Medulla oblongata (tissue), 1 donor: Measurements from ENCODE around the gene PCDHB16.
"Not testable (repeated sequence)": the region's sequence is repeated elsewhere in the genome, so short reads cannot be mapped to it uniquely, and the experiment has no call there.

Experiments used
- DNase-seq: peaks from one replicate; pipeline ENCODE4 v3.0.0-alpha.2; 2015; ENCODE audit errors: extremely low spot score

Gene PCDHB16

GRCh38 chr5:141182248-141182647 lies at the start of gene PCDHB16:
TSS of gene PCDHB16 (plus strand) at chr5:141182387. CDS start at chr5:141182560, 173 bp downstream.
- peak; percentile 54 for DNase-seq

GRCh38 chr5:141135030-141135717 lies 47.0 kb upstream of the PCDHB16 start, which contains the start of gene PCDHB5:
TSS of gene PCDHB5 (plus strand) at chr5:141135206. CDS start at chr5:141135435, 229 bp downstream.
- DNase-seq: peak; percentile 26

DNA sequence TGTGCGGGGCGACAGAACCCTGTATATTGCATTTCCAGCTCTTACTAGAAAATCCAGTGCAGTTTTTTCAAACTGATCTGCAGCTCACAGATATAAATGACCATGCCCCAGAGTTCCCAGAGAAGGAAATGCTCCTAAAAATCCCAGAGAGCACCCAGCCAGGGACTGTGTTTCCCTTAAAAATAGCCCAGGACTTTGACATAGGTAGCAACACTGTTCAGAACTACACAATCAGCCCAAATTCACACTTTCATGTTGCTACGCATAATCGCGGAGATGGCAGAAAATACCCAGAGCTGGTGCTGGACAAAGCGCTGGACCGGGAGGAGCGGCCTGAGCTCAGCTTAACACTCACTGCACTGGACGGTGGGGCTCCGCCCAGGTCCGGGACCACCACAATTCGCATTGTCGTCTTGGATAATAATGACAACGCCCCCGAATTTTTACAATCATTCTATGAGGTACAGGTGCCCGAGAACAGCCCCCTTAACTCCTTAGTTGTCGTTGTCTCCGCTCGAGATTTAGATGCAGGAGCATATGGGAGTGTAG lies 46.4 kb upstream of the PCDHB16 start:
- no peak for DNase-seq

GRCh38 chr5:141137346-141137745 lies 44.8 kb upstream of the PCDHB16 start:
- not testable (repeated sequence) for DNase-seq

DNA sequence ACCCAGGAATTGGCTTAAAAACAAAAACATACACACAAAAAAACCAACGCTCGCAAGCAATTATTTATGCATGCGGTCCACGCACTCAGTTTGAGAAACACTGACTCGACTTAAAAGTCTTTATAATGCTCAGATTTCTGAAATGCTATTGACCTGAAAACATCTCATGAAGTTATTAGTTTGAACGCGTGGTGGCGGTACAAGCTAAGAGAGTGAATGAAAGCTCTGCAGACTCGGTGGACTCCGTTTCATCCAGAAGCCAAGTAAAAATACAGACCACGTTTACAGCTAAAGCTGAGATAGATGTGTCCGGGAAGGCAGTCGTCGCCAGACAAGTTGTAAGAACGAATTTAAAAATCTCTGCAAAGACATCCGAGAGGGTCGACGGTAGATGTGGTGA lies 32.4 kb upstream of the PCDHB16 start, which contains the start of gene PCDHB6:
Gene PCDHB6, plus strand, starts transcription at position 246 of the 400 bp plus-strand sequence. CDS start 201 bp downstream, outside the sequence.
- DNase-seq: peak; percentile 17

- no peak for DNase-seq
Observed at GRCh38 chr5:141150224-141150992, 31.8 kb upstream of the PCDHB16 start.

- no peak for DNase-seq
Observed at GRCh38 chr5:141150993-141151325, 31.2 kb upstream of the PCDHB16 start.

DNA sequence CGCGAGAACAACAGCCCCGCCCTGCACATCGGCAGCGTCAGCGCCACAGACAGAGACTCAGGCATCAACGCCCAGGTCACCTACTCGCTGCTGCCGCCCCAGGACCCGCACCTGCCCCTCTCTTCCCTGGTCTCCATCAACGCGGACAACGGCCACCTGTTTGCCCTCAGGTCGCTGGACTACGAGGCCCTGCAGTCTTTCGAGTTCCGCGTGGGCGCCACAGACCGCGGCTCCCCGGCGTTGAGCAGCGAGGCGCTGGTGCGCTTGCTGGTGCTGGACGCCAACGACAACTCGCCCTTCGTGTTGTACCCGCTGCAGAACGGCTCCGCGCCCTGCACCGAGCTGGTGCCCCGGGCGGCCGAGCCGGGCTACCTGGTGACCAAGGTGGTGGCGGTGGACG lies 30.6 kb upstream of the PCDHB16 start:
- not testable (repeated sequence) for DNase-seq

DNA sequence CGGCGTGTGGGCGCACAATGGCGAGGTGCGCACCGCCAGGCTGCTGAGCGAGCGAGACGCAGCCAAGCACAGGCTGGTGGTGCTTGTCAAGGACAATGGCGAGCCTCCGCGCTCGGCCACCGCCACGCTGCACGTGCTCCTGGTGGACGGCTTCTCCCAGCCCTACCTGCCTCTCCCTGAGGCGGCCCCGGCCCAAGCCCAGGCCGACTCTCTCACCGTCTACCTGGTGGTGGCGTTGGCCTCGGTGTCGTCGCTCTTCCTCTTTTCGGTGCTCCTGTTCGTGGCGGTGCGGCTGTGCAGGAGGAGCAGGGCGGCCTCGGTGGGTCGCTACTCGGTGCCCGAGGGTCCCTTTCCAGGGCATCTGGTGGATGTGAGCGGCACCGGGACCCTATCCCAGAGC lies 30.1 kb upstream of the PCDHB16 start:
- DNase-seq: not testable (repeated sequence)

- peak; percentile 8 for DNase-seq
Observed at GRCh38 chr5:141155540-141156374, 26.4 kb upstream of the PCDHB16 start.

DNA sequence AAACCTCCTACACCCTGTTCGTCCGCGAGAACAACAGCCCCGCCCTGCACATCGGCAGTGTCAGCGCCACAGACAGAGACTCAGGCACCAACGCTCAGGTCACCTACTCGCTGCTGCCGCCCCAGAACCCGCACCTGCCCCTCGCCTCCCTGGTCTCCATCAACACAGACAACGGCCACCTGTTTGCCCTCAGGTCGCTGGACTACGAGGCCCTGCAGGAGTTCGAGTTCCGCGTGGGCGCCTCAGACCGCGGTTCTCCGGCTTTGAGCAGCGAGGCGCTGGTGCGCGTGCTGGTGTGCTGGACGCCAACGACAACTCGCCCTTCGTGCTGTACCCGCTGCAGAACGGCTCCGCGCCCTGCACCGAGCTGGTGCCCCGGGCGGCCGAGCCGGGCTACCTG lies 24.8 kb upstream of the PCDHB16 start:
- not testable (repeated sequence) for DNase-seq

DNA sequence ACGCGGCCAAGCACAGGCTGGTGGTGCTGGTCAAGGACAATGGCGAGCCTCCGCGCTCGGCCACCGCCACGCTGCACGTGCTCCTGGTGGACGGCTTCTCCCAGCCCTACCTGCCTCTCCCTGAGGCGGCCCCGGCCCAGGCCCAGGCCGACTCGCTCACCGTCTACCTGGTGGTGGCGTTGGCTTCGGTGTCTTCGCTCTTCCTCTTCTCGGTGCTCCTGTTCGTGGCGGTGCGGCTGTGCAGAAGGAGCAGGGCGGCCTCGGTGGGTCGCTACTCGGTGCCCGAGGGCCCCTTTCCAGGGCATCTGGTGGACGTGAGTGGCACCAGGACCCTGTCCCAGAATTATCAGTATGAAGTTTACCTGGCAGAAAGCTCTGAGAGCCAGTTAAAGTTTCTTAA lies 24.3 kb upstream of the PCDHB16 start:
- not testable (repeated sequence) for DNase-seq

GRCh38 chr5:141172381-141173204 lies 9.6 kb upstream of the PCDHB16 start, which contains the start of gene PCDHB7:
TSS of gene PCDHB7 (plus strand) at chr5:141172644. CDS start at chr5:141172836, 192 bp downstream.
- DNase-seq: peak; percentile 62

GRCh38 chr5:141174291-141175104 lies 7.7 kb upstream of the PCDHB16 start:
- DNase-seq: not testable (repeated sequence)

DNA sequence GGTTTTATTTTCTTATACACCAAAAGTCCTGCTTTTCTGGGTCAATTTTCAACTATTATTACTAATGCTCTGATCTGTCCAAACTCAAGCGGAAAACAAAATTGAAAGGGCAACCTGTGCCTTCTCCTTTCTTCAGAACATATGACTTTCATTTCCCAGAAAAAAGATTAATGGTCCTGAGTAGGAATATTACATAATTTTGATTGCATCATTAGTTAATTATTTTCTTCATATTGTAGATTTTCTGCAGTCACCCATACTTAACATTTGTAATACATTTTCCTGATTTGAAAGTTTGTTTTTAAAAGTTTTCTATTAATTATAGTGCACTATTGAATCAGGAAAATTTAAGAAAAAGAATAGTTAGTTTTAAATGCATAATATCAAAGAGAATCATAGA lies 6.3 kb upstream of the PCDHB16 start:
- DNase-seq: no peak

GRCh38 chr5:141177577-141178191 lies 4.5 kb upstream of the PCDHB16 start, which contains the start of gene PCDHB8:
TSS of gene PCDHB8 (plus strand) at chr5:141177790. CDS start at chr5:141178035, 245 bp downstream.
- DNase-seq: not testable (repeated sequence)

DNA sequence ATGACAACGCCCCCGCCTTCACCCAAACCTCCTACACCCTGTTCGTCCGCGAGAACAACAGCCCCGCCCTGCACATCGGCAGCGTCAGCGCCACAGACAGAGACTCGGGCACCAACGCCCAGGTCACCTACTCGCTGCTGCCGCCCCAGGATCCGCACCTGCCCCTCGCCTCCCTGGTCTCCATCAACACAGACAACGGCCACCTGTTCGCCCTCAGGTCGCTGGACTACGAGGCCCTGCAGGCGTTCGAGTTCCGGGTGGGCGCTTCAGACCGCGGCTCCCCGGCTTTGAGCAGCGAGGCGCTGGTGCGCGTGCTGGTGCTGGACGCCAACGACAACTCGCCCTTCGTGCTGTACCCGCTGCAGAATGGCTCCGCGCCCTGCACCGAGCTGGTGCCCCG lies 2.8 kb upstream of the PCDHB16 start:
- DNase-seq: not testable (repeated sequence)

DNA sequence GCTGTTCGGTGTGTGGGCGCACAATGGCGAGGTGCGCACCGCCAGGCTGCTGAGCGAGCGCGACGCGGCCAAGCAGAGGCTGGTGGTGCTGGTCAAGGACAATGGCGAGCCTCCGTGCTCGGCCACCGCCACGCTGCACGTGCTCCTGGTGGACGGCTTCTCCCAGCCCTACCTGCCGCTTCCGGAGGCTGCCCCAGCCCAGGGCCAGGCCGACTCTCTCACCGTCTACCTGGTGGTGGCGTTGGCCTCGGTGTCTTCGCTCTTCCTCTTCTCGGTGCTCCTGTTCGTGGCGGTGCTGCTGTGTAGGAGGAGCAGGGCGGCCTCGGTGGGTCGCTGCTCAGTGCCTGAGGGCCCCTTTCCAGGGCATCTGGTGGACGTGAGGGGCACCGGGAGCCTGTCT lies 2.3 kb upstream of the PCDHB16 start:
- DNase-seq: not testable (repeated sequence)

GRCh38 chr5:141180313-141180712 lies 1.9 kb upstream of the PCDHB16 start:
- DNase-seq: no peak
